Stimulated activated CD4-positive, alpha-beta T cell treated with anti-CD3 and anti-CD28 coated beads, TNF-alpha, amount 100 ng/mL, for 1 hour (primary cell): Measurements from ENCODE around the gene UBE2O.

Experiments
- DNase-seq, 3 donors: peaks; one replicate each; pipeline ENCODE4 v3.0.0-alpha.2; 2020; ENCODE audit warnings: low read depth in 3 of 3, low spot score in 1 of 3

Gene UBE2O

DNA sequence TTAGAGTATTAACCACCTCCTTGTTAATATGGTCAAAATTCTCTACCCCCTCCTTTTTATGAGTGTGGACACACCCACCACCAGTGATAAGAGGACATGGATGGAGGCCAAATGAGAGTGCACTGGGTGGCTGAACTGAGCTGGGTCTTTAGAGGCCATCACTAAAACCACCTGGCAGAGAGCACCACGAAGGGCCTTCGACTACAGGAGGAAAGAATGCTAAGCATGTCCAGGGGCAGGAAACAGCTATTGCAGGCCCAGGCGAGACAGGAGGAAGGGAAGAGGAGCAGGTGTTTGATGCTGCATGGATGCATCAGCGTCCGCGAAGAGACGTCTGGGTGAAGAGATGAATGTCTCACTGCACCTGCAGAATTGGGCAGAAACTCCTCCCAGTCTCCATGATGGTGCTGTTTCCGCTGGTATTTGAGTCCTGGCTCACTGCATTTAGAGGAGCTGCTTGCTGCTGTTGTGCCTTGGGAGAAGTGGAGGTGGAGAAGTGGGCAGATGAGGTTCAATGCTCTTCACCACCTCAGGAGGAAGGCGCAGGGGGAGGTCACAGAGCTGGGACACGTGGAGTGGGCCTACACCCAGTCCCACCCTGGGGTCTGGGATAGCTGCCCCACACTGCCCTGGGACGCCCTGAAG is 35.3 kb downstream of the UBE2O start:
- DNase-seq: no peak

DNA sequence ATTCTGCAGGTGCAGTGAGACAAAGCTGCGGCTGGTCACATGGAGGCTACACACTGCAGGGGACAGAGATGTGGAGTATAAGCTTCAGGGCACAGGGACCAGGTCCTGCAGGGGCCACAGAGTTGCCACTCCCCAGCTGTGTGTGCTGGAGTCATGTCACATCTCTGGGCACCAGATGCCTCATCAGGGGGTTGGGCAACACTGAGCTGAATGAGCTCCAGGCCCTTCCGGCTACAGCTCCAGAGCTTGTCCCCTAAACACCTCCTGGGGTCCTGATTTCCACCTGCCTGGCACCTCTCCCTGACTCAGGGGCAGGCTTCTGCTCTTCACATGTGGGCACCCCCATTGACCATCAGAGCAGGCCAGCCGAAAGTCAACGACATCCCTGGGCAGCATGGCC is 36.1 kb downstream of the UBE2O start:
- no peak for DNase-seq

GRCh38 chr17:76416457-76416856 is 36.5 kb downstream of the UBE2O start:
- no peak for DNase-seq

- no peak for DNase-seq
These were observed 37.2 kb downstream of the UBE2O start for GRCh38 chr17:76415786-76416185.

DNA sequence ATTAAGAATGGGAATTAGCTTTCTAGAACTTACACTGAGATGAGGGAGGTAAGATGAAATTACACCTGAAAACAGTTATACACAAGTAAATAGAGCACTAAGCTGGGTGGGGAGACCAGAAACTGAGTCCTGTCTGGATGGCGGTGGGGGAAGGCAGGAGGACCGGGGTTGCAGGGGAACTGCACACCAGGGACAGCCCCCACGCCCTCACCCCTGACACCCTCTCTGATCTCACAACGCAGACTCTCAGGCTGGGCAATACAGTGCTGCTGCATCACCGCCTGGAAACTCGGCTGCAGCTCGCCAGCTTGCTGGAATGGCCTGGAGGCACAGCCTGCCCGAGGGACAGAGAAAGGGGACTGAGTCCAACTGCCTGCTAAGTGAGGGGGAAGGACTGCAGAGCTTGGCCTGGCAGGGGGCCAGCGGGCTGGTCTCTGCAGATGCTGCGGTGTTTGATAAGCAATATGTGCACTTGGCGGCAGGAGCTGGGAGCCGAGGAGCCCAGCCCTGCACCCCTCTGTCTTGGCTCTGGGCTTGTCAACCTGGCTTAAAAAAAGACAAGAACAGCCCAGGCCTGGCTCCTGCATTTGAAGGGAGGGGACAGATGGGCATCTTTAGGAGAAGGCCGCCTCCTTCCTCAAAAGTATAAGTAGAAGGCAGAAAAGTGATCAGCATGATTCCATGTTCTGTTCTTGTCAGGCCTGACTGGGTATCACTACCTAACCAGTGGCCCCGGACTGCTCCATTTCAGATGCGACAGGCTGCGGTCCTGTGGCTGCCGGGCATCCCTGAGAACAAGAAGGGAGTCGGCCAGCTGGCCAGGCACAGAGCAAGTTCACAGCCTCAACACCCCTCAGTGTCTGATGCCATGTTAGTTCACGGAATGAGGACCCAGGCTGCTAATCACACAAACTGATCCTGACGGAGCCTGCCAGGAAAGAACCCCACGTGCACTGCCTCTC is 38.3 kb downstream of the UBE2O start:
- no peak for DNase-seq

- DNase-seq: no peak
These were observed 41.7 kb downstream of the UBE2O start for GRCh38 chr17:76411247-76411646.

DNA sequence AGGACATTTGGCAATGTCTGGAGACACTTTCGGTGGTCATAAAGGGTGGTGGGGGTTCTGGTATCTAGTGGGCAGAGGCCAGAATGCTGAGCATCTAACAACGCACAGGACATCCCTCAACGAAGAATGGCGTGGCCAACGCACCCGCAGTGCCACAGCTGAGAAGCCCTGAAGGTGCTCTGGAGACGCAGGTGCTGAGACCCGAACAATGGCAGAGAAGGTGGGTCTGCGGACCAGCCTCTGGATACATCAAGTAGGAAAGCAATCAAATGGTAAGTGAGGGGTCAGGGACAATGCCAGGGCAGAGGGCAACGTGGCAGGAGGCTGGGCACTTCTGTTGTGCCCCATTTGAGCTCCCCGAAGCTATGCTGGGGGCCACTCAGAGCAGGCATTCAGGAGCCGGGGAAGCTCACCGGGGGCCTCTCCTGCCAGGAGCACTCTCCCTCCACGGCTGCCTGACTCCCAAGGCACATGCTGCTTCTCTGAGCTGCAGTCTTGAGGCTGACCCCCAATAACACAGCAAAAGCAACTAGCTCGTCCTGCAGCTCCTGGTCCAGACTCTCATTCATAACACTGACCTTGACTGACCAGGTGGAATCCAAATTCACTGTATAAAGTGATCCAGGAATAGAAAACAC is 42.5 kb downstream of the UBE2O start:
- DNase-seq: no peak

- peak; percentile 21 to 57 (median 51) for DNase-seq
These were observed 44.7 kb downstream of the UBE2O start for GRCh38 chr17:76408037-76408849.

GRCh38 chr17:76407509-76407908 is 45.4 kb downstream of the UBE2O start:
- no peak for DNase-seq

- no peak for DNase-seq
These were observed 46.8 kb downstream of the UBE2O start for GRCh38 chr17:76405967-76406647.

GRCh38 chr17:76405607-76405966 is 47.4 kb downstream of the UBE2O start:
- DNase-seq: no peak

DNA sequence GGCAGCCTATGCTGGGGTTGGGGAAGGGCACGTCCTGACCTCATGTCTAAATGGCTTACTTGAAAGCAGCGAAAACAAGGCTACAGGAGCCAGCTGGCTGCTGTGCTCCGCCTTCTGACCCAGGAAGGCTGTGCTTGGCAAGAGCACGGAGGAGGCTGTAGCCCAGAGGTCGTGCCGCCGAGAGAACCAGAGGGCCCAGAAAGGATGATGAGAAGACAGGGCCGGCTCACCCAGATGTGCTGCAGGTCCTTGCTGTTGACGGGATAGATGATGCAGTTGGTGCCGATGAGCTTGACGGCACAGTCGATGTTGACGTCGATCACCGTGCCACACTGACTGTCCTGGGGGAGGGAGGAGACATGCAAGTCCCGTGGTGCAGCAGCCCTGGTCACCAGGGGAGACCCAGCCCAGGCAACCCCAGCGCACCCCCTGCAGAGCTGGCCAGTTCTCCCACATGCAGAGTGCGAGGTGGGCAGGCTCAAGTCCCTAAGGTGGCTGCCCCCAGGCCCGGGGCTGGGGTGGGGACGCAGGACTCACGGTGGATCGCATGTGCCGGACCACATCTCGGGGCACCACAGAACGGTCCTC is 47.9 kb downstream of the UBE2O start:
- DNase-seq: no peak

- no peak for DNase-seq
These were observed 48.7 kb downstream of the UBE2O start for GRCh38 chr17:76404256-76404655.

- DNase-seq: no peak
These were observed 50.2 kb downstream of the UBE2O start for GRCh38 chr17:76402711-76403110.

- DNase-seq: no peak
These were observed 53.5 kb downstream of the UBE2O start for GRCh38 chr17:76399175-76400172.

DNA sequence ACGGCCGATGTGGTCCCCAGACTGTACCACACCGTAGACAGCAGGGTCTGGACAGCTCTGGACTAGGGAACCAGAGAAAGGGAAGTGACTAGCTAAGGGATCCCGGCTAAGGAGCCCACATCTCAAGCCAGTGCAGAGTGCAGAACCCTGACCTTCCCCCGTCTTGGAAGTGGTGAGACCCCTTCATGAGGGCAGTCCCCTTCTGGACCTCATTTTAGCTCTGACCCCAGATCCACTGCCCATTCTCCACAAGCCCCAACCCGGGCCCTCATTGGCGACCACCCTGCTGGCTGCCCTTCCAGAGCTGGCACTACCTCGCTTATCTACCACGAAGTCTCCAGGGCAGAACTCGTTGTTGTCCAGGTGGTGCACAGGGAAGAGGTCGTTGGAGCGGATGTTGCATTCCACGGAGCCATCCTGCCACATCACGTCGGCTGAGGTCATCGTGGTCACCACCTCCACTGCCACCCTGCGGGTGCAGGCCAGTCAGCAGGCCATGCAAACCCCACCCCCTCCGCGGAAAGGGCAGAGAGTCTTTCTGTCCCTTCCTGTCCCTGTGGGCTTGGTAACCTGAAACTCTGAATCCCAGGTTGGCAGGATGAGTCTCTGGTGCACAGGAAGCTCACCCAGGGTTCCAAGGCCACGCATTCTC is 54.3 kb downstream of the UBE2O start:
- no peak for DNase-seq

GRCh38 chr17:76397687-76398522 is 55.0 kb downstream of the UBE2O start:
- DNase-seq: peak; percentile 60 to 80 (median 68)

- no peak for DNase-seq
These were observed 55.8 kb downstream of the UBE2O start for GRCh38 chr17:76397184-76397583.
